HCT116 (cell line): Measurements from ENCODE around the gene OPN1SW.

Experiments
- EGR1 ChIP-seq: IDR thresholded peaks from 2 replicates; pipeline ENCODE4 v1.6.1; 2012; ENCODE audit warnings: low read depth
- EZH2 ChIP-seq: fragments of 200-600 bp; sonication (generic); IDR thresholded peaks from 2 replicates; pipeline ENCODE4 v1.6.1; 2017; ENCODE audit warnings: antibody characterized with exemption, mixed run types
- JUND ChIP-seq: IDR thresholded peaks from 2 replicates; pipeline ENCODE4 v1.6.1; 2012
- POLR2A ChIP-seq: IDR thresholded peaks from 2 replicates; pipeline ENCODE4 v1.7.0; 2011; ENCODE audit warnings: borderline replicate concordance; ENCODE audit not compliant: insufficient read depth, insufficient read length; ENCODE audit errors: extremely low read depth
- SRF ChIP-seq: IDR thresholded peaks from 2 replicates; pipeline ENCODE4 v1.6.1; 2012; ENCODE audit warnings: low read depth
- ZBTB33 ChIP-seq: IDR thresholded peaks from 2 replicates; pipeline ENCODE4 v1.6.1; 2011; ENCODE audit warnings: mild to moderate bottlenecking, low read length, moderate library complexity; ENCODE audit not compliant: insufficient replicate concordance; ENCODE audit errors: extremely low read depth
- TF ChIP-seq, protein P1 (sequence below): IDR thresholded peaks from 2 replicates; pipeline ENCODE4 v1.6.1; 2012; ENCODE audit warnings: low read depth
- TF ChIP-seq, protein P2 (sequence below), 3 experiments: fragments of 200-600 bp in 1 of 3; sonication (generic) in 1 of 3; IDR thresholded peaks in 2 of 3; conservative IDR thresholded peaks in 1 of 3; 2 replicates each; pipeline ENCODE4 v1.5.1; 2012 to 2017; ENCODE audit warnings: low read depth in 2 of 3, low read length in 2 of 3, antibody characterized with exemption in 1 of 3, borderline replicate concordance in 1 of 3, control low read depth in 1 of 3, mild to moderate bottlenecking in 1 of 3, mixed read lengths in 1 of 3, mixed run types in 1 of 3, moderate library complexity in 1 of 3; ENCODE audit not compliant: insufficient read depth in 1 of 3

DNA sequence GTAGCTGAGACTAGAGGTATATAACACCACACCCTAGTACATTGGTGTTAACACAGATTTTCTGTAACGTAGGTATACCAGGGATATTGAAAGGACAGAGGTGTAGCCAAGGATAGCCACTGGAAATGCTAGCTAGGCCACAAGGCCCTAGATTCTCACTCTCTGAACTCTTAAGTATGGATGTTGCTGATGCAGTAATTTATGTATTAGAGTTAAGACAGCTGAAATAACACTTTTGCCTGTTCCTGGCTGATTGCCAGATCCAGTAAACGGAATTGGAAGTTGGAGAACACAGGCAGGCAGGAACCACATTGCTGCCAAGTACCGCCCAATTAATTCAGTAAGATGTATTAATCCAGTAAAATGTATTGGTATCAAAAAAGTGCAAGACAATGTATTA, 34.6 kb downstream of the OPN1SW start:
- TF ChIP-seq POLR2A = no peak
- no peak for TF ChIP-seq SRF
- TF ChIP-seq, protein P1, sequence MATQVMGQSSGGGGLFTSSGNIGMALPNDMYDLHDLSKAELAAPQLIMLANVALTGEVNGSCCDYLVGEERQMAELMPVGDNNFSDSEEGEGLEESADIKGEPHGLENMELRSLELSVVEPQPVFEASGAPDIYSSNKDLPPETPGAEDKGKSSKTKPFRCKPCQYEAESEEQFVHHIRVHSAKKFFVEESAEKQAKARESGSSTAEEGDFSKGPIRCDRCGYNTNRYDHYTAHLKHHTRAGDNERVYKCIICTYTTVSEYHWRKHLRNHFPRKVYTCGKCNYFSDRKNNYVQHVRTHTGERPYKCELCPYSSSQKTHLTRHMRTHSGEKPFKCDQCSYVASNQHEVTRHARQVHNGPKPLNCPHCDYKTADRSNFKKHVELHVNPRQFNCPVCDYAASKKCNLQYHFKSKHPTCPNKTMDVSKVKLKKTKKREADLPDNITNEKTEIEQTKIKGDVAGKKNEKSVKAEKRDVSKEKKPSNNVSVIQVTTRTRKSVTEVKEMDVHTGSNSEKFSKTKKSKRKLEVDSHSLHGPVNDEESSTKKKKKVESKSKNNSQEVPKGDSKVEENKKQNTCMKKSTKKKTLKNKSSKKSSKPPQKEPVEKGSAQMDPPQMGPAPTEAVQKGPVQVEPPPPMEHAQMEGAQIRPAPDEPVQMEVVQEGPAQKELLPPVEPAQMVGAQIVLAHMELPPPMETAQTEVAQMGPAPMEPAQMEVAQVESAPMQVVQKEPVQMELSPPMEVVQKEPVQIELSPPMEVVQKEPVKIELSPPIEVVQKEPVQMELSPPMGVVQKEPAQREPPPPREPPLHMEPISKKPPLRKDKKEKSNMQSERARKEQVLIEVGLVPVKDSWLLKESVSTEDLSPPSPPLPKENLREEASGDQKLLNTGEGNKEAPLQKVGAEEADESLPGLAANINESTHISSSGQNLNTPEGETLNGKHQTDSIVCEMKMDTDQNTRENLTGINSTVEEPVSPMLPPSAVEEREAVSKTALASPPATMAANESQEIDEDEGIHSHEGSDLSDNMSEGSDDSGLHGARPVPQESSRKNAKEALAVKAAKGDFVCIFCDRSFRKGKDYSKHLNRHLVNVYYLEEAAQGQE = no peak
- TF ChIP-seq JUND = no peak
- TF ChIP-seq, protein P2, sequence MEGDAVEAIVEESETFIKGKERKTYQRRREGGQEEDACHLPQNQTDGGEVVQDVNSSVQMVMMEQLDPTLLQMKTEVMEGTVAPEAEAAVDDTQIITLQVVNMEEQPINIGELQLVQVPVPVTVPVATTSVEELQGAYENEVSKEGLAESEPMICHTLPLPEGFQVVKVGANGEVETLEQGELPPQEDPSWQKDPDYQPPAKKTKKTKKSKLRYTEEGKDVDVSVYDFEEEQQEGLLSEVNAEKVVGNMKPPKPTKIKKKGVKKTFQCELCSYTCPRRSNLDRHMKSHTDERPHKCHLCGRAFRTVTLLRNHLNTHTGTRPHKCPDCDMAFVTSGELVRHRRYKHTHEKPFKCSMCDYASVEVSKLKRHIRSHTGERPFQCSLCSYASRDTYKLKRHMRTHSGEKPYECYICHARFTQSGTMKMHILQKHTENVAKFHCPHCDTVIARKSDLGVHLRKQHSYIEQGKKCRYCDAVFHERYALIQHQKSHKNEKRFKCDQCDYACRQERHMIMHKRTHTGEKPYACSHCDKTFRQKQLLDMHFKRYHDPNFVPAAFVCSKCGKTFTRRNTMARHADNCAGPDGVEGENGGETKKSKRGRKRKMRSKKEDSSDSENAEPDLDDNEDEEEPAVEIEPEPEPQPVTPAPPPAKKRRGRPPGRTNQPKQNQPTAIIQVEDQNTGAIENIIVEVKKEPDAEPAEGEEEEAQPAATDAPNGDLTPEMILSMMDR (IDR thresholded peaks at IDR 0.05 in 2 of 3, conservative IDR thresholded peaks at IDR 0.05 in 1 of 3; ENCODE audit: borderline replicate concordance in 1 of 3, insufficient read depth in 1 of 3, low read depth in 2 of 3, low read length in 2 of 3) = no peak
- no peak for TF ChIP-seq EGR1
- no peak for TF ChIP-seq ZBTB33
- TF ChIP-seq EZH2 = no peak
